KBM-7 (cell line): ENCODE data around the gene TAF11.
"Not testable (repeated sequence)": the region's sequence is repeated elsewhere in the genome, so short reads cannot be mapped to it uniquely, and the experiment has no call there.

Source experiments
- DNase-seq: peaks from one replicate; pipeline ENCODE4 v3.0.0-alpha.2; 2015
- in situ Hi-C: fragments of 300-500 bp; cut with MboI; formaldehyde crosslinking; loops from 2 replicates; pipeline ENCODE4 v1.14.3; 2020; ENCODE audit warnings: low sequenced_read_pairs, low pct_unique_long_range_greater_than_20kb, mixed read lengths

Gene TAF11

GRCh38 chr6:34875292-34876213 lies 12.3 kb downstream of the TAF11 start:
- no peak for DNase-seq
- in situ Hi-C loops = no loop called here

GRCh38 chr6:34872332-34872731 lies 15.5 kb downstream of the TAF11 start:
- in situ Hi-C loops = no loop called here
- DNase-seq = no peak

GRCh38 chr6:34871853-34872252 lies 16.0 kb downstream of the TAF11 start:
- DNase-seq = no peak
- in situ Hi-C loops = no loop called here

GRCh38 chr6:34867484-34867883 lies 20.4 kb downstream of the TAF11 start:
- DNase-seq = peak; percentile 27
- in situ Hi-C loops = no loop called here

- DNase-seq = no peak
- in situ Hi-C loops = no loop called here
Observed at GRCh38 chr6:34866509-34866908, 21.3 kb downstream of the TAF11 start.

GRCh38 chr6:34865107-34865506 lies 22.7 kb downstream of the TAF11 start:
- in situ Hi-C loops = no loop called here
- DNase-seq = peak; percentile 75

- in situ Hi-C loops = no loop called here
- DNase-seq = no peak
Observed at GRCh38 chr6:34864007-34864406, 23.8 kb downstream of the TAF11 start.

GRCh38 chr6:34860776-34861175 lies 27.1 kb downstream of the TAF11 start:
- no peak for DNase-seq
- in situ Hi-C loops = no loop called here

GRCh38 chr6:34859951-34860350 lies 27.9 kb downstream of the TAF11 start:
- DNase-seq = no peak
- in situ Hi-C loops = no loop called here

GRCh38 chr6:34858681-34859080 lies 29.2 kb downstream of the TAF11 start:
- in situ Hi-C loops = no loop called here
- DNase-seq = no peak

GRCh38 chr6:34855463-34855862 lies 32.4 kb downstream of the TAF11 start:
- no peak for DNase-seq
- in situ Hi-C loops = no loop called here

GRCh38 chr6:34852406-34853085 lies 35.3 kb downstream of the TAF11 start:
- in situ Hi-C loops = no loop called here
- DNase-seq = no peak

GRCh38 chr6:34851361-34851760 lies 36.5 kb downstream of the TAF11 start:
- in situ Hi-C loops = no loop called here
- DNase-seq = no peak

GRCh38 chr6:34849066-34849465 lies 38.8 kb downstream of the TAF11 start:
- DNase-seq, in situ Hi-C loops: not testable (repeated sequence)

GRCh38 chr6:34839666-34840352 lies 48.0 kb downstream of the TAF11 start:
- in situ Hi-C loops = no loop called here
- no peak for DNase-seq

- in situ Hi-C loops = no loop called here
- DNase-seq = no peak
Observed at GRCh38 chr6:34837528-34837927, 50.3 kb downstream of the TAF11 start.

GRCh38 chr6:34836451-34836850 lies 51.4 kb downstream of the TAF11 start:
- no peak for DNase-seq
- in situ Hi-C loops = no loop called here

GRCh38 chr6:34836008-34836407 lies 51.8 kb downstream of the TAF11 start:
- DNase-seq = no peak
- in situ Hi-C loops = no loop called here

- DNase-seq = peak; percentile 47
- in situ Hi-C loops = no loop called here
Observed at GRCh38 chr6:34834789-34835518, 52.9 kb downstream of the TAF11 start.
